HG03571 (cell line): Measurements from ENCODE around the gene PRKCQ.

Source experiments
- ATAC-seq: cut with Tn5 transposase; IDR thresholded peaks from one replicate; pipeline ENCODE4 v1.9.1; 2021; ENCODE audit not compliant: unreplicated experiment

The PRKCQ gene

DNA sequence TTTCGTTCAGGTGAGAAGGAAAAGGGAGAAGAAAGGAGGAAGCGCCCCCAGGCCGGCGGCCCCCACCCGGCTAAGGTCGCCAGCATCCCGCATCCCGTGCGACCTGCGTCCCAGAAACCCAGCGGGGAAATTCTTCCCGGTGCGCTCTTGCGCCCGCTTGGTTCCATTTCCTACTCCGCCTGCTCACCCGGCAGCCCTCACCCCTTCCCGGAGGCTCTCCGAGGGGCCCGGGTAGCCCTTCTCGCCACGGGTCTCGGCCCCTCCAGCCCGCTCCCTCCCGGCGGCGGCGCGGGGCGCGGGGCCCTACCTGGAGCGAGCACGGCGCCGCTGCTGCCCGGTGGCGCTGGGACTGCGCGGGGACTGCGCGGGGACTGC is at the start of gene PRKCQ:
Gene PRKCQ (minus strand): TSS at position 373 of the 375 bp plus-strand sequence. CDS start 65,141 bp downstream, outside the sequence.
- peak; percentile 17 for ATAC-seq

DNA sequence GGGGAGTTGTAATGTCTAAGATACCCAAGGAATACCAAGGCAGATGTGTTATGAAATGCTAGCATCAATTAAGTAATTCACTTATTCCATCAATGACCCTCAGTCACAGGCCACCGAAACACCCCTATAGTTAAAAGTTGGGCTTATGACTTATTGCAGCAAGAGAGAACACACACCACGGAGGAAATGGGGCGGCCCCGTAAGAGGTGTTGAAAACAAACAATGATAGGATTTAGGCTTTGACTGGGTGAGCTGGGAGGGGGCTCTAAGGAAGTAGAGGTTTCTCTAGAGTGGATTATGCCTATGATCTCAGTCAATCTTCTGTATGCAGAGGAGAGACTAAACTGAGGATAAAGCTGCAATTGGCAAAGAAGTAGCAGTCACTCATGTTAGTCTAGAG is 45.4 kb upstream of the PRKCQ start:
- no peak for ATAC-seq

DNA sequence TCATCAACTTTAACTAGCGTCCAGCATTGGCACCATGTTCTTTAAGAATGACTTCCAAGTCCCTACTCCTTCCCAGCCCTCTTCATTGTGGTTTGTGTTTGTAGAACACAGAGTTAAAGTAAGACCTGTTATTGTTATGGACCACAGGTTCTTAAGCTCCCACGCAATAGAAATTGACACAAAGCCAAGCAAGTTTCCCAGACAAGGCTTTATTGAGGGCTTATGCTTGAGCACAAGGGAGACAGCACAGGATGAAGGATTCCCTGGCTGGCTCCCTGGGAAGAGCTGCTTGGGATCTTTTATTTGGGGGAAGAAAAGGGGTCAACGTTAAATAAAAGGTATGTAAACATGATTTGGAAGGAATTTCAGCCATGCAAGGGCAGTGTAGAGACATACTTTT is 44.3 kb upstream of the PRKCQ start:
- ATAC-seq = no peak

DNA sequence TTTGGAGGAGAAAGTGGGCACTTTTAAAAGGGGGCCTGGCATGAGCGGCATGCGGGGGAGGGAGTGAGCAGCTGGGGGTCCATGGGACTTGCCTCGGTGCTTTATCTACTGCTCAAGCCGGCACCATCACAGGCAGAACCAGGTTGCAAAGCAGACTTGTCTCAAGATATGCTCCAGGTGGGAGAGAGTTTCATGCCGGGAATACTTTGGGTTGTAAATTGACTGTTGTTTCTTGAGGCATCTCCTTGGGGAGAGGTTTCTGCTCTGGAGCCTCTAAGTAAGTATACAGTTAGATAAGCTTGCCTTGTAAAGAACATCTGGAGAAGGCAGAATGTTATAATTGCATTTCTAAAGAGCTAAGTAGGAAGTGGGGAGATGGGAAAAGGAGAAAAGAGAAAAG is 42.8 kb upstream of the PRKCQ start:
- no peak for ATAC-seq

DNA sequence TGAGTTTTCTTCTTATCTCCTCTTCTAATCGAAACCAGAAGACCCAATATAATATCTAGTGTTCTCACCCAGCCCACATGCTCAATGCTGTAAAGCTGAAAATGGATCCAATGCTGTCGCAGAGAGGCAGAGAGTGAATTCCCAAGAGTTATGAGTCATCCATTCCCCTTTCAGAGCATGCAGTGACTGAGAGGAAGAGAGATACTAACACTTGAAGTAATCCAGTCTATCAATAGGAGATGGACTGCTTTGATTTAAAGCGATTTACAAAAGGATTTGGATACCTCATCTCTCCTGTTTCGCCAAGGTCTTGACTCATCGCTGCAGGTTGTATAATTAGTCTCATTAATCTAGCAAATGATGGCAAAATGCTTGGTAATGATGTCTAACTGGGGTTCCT is 41.5 kb upstream of the PRKCQ start:
- ATAC-seq = no peak

DNA sequence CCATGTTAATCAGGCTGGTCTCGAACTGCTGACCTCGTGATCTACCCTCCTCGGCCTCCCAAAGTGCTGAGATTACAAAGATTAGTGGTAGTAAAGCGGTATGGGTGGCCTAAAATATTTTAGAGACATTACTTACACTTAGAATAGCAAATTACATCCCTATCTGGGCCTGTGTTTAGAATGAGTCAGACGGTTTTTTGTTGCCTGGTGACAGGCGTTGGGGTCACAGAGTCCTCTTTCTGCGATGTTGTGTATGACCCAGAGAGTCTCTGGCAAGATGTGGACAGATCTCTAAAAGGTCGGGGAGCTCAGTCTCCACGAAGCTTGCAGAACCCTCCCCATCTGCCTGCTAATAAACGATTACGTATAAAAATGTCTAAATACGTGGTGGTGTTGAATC is 39.6 kb upstream of the PRKCQ start:
- ATAC-seq = no peak

DNA sequence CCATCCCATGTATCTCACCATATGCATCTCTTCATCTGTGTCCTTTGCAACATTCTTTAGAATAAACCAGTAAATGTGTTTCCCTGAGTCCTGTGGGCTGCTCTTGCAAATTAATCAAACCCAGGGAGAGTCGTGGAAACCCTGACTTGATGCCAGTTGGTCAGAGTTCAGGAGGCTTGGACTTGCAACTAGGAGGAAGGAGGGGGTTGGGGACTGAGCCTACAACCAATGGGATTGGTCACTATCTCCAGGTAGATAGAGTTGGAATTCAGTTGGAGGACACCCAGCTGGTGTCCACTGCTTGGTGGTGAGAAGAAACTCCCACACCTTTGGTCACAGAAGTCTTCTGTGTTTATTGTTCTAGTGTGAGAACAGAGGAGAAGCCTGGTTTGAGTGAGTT is 38.3 kb upstream of the PRKCQ start:
- no peak for ATAC-seq

DNA sequence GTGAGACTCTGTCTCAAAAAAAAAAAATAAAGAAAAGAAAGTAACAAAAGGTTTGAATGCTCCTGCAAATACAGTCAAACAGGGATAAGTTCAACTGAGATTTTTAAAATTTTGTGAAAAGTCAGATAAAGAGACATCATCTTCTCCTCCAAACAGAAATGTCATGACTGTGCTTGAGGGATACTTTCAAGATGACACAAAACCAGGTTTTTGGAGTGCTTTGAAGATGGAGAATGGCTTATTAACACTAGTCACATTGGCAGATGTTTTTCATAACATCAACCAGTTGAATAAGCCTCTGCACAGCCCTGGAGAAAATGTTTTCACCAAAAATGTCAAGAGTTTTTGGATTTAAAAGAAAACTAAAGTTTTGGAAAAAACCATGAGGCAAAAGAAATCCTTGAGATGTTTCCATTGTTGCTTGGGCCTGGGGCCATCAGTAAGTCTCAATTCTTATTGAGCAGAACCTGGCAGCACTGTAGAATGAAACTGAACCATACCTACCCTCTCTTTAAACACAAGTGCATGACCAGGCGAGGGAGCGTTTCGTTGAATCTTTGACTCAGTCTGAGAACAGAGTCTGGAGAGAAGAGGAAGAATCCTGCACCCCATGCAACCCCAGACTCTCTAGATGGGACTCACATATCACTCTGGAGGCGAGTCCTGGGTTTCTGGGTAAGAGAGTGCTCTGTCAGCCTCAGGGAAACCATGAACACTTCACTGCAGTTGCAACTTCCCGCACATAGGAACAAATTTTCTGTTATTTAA is 37.4 kb upstream of the PRKCQ start:
- ATAC-seq = no peak

DNA sequence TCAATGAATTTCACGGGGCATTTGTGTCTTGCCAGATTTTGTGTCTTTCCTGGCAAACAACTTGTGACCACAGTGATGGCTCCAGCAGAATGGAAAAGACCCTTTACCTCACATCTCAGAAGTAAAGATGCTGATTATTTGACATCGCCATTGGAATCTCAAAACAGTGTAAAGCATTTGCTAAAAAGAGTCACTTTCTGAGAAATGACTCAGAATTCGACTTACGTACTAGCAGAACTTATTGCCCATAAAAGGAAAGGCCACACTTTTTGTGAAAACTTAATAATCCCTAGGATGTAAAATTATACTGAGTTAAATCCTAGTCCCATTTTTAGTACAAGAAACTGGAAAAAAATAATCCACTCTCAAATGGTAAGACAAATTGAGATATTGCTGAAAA is 35.9 kb upstream of the PRKCQ start:
- ATAC-seq = no peak

DNA sequence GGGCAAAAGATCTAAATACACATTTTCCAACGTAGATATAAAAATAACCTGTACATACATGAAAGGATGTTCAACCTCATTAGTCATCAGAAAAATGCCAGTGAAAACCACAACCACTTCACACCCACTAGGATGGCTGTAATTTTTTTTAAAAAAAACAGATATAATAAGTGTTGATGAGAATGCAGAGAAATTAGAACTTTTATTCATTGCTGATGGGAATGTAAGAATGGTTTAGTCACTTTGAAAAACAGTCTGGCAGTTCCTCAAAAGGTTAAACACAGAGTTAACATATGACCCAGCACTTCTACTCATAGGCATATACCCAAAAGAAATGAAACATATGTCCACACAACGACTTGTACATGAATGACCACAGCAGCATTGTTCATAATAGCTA is 32.3 kb upstream of the PRKCQ start:
- no peak for ATAC-seq

DNA sequence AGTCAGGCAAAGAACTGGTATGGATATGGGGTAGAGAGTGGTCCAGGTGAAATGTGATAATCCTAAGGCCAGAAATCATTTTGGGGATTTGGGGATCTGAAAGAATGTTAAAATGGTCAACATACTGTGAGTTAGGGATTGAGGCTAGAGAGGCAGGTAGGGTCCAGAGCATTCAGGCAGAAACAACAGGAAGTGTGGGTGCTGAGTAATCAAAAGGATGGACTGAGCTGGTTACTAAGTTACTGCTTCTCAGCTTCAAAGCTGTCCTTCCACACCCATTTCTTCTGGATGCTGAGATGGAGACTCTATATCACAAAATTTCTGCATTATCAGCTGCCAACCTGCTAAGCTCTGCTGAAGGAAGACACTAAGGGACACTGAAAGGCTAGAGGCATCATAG is 30.6 kb upstream of the PRKCQ start:
- ATAC-seq = no peak

DNA sequence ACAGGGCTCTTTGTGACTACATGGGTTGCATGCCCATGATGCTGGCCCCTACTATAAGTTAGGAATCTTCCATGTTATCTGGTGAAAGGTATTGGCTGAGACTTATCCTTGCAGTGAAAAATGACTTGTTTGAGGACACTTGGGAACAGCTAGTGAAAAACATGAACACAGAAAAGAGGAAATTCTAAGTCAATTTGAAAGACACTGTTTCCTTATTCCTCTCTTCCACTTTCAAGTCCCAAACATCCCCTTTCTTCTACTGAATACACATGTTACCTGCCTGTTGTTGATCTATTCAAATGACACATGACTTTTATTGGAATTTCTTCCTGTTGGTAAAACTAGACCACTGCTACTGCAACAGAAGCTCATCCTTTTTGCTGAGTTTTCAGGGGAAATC is 29.5 kb upstream of the PRKCQ start:
- ATAC-seq = no peak

DNA sequence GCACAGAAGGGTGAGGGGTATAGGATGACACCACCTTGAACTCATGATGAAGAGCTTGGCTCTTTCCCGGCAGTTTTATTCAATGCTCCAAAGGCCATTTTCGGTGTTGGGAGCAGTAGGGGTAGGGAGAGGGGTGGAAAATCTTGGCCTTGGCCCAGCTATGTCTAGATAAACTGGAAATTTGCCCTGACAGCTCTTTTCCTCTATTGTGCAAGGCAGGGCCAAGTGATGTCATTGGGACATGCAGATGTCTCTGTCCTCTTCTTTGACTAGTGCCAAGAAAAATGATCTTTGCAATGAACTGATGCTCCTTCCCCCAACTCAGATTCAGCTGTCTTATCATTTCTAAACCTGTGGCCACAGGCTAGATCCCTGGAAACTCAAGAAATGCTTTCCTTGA is 27.7 kb upstream of the PRKCQ start:
- ATAC-seq = no peak

DNA sequence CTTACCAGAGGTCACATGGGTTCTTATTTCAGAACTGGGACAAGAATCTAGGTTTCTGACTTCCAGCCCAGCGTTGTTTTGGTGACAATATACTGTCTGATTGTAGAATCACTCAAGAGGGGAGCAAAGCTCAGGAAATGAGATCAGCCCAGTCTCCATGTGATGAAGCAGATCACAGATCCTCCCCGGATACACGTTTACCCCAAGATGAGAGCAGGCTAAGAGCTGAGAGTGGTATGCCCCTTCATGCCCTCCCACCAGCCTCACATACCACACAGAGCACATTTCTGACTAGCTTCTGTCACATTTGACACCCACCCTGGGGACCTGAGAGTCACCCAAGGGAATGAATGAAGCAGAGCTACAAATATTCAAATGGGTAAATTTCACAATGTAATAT is 27.1 kb upstream of the PRKCQ start:
- no peak for ATAC-seq

DNA sequence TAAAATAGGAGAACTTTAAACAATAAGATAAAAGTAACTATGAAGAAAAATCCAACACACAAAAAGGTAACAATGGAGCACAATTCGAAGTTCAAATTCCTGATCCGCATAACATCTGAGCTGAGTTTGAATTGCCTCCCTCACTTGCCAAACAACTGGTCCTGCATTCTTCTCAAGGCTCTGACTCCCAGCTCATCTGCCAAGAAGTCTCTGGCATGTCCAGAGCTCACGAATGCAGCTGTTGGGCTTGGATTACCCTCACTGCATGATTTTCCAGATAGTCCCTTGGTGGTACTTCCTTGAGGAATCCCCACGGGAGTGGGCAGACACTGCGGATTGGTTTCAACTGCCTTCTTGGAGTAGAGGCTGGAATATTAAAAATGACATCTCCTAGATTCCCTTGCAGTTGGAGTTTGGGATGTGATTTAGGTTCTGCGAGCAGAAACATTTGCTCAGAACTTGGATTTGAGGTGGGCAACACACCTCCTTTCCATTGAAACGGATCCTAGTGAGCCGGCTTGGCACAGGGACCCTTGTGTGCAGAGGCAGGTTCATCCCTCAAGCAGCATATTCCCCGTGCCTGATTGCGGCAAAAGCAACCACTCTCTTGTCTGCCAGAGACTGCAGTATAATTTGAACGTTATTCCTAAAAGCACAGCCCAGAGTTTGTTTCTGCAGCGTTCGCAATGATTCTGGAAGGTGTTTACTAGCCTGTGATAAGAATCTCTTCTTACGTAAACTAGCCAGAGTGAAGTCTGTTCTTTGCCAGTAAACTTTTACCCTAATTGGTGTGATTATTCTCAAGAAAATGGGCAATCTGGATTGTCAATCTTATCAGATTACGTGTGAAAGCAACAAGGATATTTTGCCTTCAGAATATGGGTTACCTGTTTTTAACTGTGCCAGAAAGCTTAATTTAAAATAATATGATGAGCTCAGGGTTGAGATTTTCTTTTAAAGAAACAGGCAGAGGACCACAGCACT is 23.4 kb upstream of the PRKCQ start:
- no peak for ATAC-seq

DNA sequence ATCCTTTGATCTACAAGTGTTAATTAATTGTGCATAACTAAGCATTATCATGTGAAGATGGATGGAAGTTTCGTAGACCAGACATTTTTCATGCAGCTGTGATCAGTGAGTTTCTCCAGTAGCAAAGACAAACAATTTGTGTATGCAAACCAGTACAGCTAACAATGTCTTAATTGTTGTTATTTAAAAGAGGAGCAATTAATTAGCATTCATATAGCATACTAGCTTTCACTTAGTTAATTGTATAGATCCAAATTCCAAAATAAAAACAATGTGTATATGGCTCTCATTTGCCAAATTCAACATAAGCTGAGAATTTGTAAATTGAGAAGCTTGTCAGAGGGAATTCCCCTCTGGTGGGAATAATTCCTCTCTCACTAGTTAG is 22.6 kb upstream of the PRKCQ start:
- no peak for ATAC-seq

DNA sequence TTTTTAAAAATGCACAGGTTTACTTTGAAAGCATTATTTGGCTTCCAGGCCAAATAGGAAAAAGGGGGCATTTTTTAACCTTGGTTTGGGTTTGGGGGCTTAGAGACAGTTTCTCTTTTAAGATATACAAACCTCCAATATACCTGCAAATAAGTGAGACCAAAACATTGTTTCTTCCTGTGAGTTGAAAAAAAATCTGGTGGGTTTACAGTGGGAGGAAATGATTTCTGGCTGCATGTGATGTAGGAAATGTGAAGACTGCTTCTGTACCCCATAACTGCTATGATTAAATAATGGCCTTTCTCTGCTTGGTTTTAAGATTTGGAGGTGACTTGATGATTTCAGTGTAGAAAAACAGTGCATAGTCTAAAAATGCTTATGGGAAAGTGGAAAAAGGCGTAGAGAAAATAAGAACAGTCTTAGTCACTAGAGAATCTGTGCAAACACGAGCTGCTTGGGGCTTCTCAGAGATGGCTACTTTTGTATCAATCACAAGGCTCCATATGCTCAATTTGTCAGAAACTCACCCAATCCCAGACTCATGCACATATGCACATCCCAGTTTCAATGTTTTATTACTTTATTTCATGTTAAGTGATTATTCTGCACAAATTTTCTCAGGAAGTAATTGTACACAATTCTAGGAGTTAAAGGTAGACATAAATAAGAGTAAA is 22.1 kb upstream of the PRKCQ start:
- no peak for ATAC-seq

DNA sequence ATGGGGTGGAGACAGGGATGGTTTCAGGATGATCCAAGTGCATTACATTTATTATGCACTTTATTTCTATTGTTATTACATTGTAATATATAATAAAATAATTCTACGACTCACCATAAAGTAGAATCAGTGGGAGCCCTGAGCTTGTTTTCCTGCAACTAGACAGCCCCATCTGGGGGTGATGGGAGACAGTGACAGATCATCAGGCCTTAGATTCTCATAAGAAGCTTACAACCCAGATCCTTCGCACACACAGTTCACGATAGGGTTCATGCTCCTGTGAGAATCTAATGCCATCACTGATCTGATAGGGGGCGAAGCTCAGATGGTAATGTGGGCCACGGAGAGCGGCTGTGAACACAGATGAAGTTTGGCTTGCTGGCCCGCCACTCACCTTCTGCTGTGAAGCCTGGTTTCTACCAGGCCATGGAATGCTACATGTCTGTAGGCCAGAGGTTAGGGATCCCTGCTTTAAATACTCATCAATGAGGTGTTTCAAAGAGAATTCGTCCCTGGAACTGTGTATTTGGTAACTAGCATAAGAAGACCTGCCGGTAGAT is 21.2 kb upstream of the PRKCQ start:
- no peak for ATAC-seq

DNA sequence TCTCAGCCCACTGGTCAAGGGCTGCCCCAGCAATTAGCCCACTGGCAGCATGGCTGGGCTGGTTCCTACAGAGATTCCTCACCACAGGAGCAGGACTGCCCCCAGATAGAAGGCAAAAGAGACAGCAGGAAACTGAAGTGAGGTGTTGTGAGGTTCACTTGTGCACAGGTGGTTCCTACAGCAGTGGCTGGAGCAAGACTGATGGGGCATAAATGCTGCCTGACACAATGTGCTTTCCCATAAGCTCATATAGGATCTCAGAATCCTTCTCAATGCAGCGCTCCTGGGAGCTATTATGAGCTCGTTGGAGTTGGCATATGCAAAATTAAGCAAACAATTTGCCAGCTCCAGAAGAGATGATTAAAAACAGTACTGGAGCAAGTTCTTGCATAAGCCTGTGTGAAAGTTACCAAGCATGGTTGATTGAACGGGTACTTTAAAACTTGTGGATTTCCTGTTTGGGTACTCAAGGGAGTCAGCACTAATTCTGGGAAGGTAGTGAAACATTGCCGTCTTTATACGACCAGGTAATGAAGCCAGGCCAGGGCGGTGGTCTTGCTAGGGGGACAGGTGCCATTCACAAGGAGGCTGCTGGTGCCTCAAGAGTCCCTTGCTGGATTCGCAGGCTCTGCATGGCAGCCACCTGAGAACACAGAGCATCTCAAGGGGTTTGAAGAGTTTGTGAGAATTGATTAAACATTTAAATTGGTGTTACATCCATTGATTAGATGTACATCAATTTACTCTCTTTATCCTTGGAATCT is 20.3 kb upstream of the PRKCQ start:
- no peak for ATAC-seq

DNA sequence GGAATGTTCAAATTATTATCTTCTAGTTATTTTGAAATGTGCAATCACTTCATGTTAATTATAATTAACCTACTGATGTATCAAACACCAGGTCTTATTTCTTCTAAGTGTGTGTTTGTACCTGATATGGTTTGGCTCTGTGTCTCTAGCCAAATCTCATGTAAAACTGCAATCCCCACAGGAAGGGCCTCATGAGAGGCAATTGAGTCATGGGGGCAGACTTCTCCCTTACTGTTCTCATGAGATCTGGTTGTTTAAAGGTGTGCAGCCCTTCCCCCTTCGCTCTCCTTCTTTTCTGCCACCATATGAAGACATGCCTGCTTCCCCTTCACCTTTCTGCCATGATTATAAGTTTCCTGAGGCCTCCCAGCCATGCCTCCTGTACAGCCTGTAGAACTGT is 18.6 kb upstream of the PRKCQ start:
- no peak for ATAC-seq

DNA sequence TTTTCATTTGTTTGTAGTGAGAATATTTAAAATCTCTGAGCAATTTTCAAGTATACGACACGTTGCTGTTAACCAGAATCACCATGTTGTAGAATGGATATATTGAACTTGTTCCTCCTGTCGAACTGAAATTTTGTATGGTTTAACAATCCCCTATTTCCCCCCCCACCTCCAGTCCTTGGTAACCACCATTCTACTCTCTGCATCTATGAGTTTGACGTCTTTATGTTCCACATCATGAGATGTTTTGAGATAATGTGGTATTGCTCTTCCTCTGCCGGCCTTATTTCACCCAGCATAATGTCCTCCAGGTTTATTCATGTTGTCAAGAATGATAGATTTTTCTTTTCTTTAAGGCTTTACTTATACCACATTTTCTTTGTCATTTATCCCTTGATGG is 17.4 kb upstream of the PRKCQ start:
- ATAC-seq = no peak
